Progenitor cell of endocrine pancreas (in vitro differentiated cells): Measurements from ENCODE around the gene NRXN2. TPM values are rescaled to one million over a fixed set of nuclear protein-coding genes. Genes with fewer than 3 reads are reported as not detected.

Source experiments
- DNase-seq: peaks from one replicate; pipeline ENCODE4 v3.0.0; 2021; ENCODE audit warnings: low spot score; ENCODE audit not compliant: unreplicated experiment
- H3K27ac Mint-ChIP-seq: 2 replicates; pipeline ENCODE4 v1.8.0; 2021; ENCODE audit warnings: mild to moderate bottlenecking, moderate library complexity, mixed read lengths
- H3K27me3 Mint-ChIP-seq: 2 replicates; pipeline ENCODE4 v1.8.0; 2021; ENCODE audit warnings: mixed read lengths
- H3K36me3 Mint-ChIP-seq: 2 replicates; pipeline ENCODE4 v1.8.0; 2022; ENCODE audit warnings: mixed read lengths; ENCODE audit not compliant: insufficient read depth
- H3K4me1 Mint-ChIP-seq: 2 replicates; pipeline ENCODE4 v1.8.0; 2021; ENCODE audit warnings: low read depth, mixed read lengths
- H3K4me3 Mint-ChIP-seq: 2 replicates; pipeline ENCODE4 v1.8.0; 2021; ENCODE audit warnings: low read depth, mild to moderate bottlenecking, moderate library complexity, mixed read lengths
- H3K9me3 Mint-ChIP-seq: 2 replicates; pipeline ENCODE4 v1.8.0; 2021; ENCODE audit warnings: low read depth, mixed read lengths
- CTCF ChIP-seq: fragments of 200-600 bp; sonication (generic); IDR thresholded peaks from one replicate; pipeline ENCODE4 v1.5.0; 2021; ENCODE audit warnings: antibody characterized with exemption, mild to moderate bottlenecking; ENCODE audit not compliant: unreplicated experiment
- total RNA-seq: library from RNA; stranded (reverse); gene quantifications from 2 replicates; pipeline ENCODE4 v1.2.1, GENCODE V29; 2021

The NRXN2 gene
- total RNA-seq, 1 donor from 2014 or later: 0.17 TPM

DNA sequence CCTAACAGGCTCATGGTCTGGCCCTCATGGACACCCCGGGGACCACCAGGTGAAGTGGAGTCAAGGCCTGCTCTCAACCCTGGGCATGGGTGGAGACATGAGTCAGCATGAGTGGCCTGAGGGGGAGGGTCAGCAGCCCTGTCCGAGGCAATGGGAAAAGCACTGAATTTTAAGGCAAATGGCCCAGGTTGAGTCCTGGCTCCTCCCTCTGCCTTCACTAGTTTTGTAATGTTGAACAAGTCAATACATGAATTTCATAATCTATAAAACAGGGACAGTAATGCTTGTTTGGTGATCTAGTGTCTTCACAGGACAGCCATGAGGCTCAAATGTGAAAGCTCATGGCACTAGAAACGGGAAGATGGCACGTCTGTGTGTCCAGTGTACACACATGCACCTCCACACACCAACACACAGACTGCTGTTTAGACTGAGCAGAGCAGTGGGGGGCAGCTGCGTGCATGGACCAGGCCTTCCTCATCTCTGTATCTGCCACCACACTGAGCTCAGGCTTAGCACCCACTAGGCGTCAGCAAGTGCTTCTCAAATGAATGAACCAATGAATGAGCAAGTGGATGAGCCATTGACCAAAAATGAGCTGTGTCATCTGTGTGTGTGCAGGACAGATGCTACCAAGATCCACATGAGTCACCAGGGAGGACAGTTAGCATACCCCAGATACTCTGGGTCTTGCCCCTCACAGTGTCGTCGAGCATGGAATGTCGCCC, 63.4 kb downstream of the NRXN2 start:
- no peak for TF ChIP-seq CTCF
- Mint-ChIP-seq H3K9me3 (no peaks in the 10 kb centered on the region), H3K4me1 (no peaks in the 10 kb centered on the region), H3K27me3 (peaks cover 22% of the 10 kb centered on the region), H3K4me3 (no peak overlapping the region), H3K27ac (no peak overlapping the region), H3K36me3 (no peaks in the 10 kb centered on the region)
- DNase-seq: no peak

DNA sequence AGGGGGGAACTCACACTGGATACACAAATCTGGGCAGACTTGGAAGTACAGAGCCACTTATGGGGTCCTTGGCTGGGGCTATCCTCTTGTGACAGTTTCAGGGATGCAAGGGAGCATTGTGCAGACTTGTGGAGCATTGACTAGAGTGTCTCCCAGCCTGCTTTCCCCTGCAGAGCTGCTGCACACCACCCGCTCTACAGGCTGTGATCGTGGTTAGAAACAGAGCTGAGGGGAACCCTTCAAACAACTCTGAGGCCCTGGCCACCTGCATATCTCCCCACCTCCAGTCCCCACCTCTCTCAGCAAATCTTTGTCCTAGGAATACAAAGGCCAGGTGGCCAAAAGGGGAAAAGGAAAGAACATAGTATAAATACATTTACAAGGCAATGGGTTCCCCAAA, 64.7 kb downstream of the NRXN2 start:
- peaks cover 19% of the 10 kb centered on the region for H3K27me3 Mint-ChIP-seq
- H3K4me3 Mint-ChIP-seq: no peak overlapping the region
- H3K9me3 Mint-ChIP-seq: no peaks in the 10 kb centered on the region
- H3K4me1 Mint-ChIP-seq: no peaks in the 10 kb centered on the region
- no peak for TF ChIP-seq CTCF
- no peak overlapping the region for H3K27ac Mint-ChIP-seq
- no peaks in the 10 kb centered on the region for H3K36me3 Mint-ChIP-seq
- DNase-seq: no peak

- peak; percentile 55 for TF ChIP-seq CTCF
- no peak for DNase-seq
- Mint-ChIP-seq H3K4me1 (no peaks in the 10 kb centered on the region), H3K27ac (no peak overlapping the region), H3K9me3 (no peaks in the 10 kb centered on the region), H3K4me3 (no peak overlapping the region), H3K27me3 (peaks cover 23% of the 10 kb centered on the region), H3K36me3 (no peaks in the 10 kb centered on the region)
Observed at GRCh38 chr11:64656862-64657261, 66.1 kb downstream of the NRXN2 start.

DNA sequence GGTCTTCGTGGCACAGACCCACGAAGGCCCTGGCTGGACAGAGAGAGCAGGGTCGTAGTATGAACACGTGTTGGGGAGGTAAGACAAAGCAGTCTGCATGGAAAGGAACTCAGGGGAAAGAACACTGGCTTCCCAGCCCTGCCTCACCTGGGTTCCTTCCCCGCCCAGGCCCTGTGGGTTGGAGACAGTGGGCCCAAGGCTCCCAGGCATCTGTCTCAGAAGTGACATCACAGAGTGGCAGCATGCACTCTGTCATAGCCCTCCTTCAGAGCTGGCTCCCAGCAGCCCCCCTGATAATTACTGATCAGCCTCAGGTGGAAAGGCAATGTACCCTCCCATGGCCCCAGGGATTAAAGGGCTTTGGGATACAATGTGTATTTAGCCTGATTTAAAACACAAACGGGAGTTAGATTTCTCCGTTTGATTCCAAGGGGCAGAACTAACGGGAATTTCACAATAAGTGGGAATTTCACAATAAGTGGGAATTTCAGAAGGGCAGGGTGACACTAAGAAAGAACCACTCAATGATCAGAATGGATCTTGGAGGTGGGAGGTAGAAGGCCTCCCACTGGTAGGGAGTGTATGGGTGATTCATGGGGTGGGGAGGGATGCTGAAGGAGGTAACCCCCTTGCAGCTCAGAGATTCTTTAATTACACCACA, 66.9 kb downstream of the NRXN2 start:
- Mint-ChIP-seq H3K36me3 (no peaks in the 10 kb centered on the region), H3K27me3 (peaks cover 23% of the 10 kb centered on the region), H3K4me1 (no peaks in the 10 kb centered on the region), H3K9me3 (no peaks in the 10 kb centered on the region), H3K4me3 (no peak overlapping the region), H3K27ac (no peak overlapping the region)
- DNase-seq: no peak
- no peak for TF ChIP-seq CTCF

GRCh38 chr11:64654958-64655541, 67.9 kb downstream of the NRXN2 start:
- Mint-ChIP-seq H3K36me3 (no peaks in the 10 kb centered on the region), H3K27ac (no peak overlapping the region), H3K27me3 (peaks cover 33% of the 10 kb centered on the region), H3K9me3 (no peaks in the 10 kb centered on the region), H3K4me3 (no peak overlapping the region), H3K4me1 (no peaks in the 10 kb centered on the region)
- TF ChIP-seq CTCF: no peak
- no peak for DNase-seq
